Glomerular visceral epithelial cell (primary cell): ENCODE data around the gene CBX5.
"Not testable (repeated sequence)": the region's sequence is repeated elsewhere in the genome, so short reads cannot be mapped to it uniquely, and the experiment has no call there.

ENCODE experiments used
- DNase-seq: peaks from one replicate; pipeline ENCODE4 v3.0.0-alpha.2; 2016; ENCODE audit errors: extremely low spot score

Gene CBX5

GRCh38 chr12:54294152-54294952 lies 14.4 kb upstream of the CBX5 start:
- no peak for DNase-seq

- DNase-seq = no peak
Observed at GRCh38 chr12:54292931-54293241, 13.0 kb upstream of the CBX5 start.

DNA sequence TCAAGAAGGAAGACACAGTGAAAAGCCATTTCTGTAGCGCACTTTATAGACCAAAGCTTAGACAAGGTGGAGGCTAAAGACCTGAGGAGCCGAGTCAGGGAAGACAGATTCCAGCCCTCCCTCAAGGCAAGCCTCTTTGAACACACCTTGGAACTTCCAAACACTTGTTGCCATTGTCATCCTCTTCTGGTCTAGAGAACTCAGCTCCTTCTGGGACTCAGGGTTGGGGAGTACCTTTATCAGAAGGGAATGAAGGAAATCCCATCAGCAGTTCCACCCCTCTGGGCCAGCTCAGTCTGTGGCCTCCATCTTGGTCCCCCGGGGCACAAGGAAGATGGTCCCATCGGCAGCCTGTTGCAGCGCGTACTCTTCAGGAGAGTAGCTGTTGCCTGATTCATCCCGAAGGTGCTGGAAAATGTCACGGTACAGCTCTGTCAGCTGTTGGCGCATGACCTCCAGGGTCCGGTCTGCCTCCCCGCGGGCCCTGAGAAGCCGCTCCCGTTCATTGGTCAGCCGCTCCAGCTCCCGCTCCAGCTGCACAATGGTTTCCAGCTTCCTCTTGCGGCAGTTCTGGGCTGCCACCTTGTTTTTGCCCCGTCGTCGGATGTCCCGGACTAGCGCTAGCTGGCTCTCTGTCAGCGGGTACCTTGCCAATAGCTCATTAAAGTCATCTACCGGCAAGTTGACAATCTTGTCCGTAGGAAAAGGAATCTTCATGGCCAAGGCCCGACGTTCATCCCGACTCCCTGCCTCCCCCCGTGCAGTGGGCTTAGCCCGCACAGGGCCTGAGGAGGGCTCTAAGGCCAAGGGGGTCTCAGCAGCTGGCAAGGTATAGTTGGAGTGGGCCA lies 12.4 kb upstream of the CBX5 start:
- DNase-seq = no peak

GRCh38 chr12:54287261-54288157 lies 7.6 kb upstream of the CBX5 start:
- DNase-seq = no peak

DNA sequence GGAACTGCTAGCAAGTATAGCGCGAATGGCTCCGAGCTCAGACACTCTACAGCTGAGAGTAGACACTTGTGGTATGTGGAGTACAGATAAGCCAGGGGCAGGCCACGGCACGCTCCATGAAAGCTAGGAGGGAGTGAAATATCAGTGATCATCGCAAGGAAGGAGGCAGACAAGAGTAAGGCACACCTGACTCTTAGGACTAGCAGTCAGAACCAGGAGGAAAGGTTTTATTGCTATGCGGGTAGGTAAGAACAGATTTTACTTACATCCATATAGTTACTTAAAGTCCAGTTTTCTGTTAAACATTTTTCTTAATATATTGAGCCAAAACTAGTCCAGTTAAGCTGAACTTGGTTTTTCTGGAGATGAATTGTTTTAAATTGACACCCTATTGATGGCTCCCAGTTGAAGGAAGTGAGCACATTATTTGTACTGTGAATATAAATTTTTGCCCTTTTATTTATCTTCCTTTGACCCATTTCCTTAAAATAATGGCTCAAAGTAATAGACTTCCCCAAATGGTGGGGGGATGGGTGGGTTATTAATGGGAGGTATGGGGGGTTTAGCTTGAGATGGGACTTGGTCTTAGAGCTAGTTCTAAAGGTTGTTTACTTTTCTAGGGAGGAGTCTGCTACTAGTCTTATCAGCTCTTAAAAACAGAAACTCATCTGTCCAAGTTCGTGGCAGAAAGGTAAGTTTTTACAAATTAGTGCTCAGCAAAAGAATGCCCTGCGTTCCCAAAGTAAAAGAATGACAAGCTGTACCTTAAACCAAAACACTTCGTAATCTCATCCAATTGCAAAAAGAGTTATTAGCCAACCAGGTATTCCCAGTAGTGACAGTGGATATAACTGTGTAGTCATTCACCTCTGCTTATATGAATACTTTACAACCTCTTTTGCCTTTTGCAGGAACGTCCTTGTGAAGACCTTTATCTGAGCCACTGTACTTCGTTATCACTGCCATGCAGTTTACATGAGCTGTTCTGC lies 6.4 kb upstream of the CBX5 start:
- DNase-seq = no peak

DNA sequence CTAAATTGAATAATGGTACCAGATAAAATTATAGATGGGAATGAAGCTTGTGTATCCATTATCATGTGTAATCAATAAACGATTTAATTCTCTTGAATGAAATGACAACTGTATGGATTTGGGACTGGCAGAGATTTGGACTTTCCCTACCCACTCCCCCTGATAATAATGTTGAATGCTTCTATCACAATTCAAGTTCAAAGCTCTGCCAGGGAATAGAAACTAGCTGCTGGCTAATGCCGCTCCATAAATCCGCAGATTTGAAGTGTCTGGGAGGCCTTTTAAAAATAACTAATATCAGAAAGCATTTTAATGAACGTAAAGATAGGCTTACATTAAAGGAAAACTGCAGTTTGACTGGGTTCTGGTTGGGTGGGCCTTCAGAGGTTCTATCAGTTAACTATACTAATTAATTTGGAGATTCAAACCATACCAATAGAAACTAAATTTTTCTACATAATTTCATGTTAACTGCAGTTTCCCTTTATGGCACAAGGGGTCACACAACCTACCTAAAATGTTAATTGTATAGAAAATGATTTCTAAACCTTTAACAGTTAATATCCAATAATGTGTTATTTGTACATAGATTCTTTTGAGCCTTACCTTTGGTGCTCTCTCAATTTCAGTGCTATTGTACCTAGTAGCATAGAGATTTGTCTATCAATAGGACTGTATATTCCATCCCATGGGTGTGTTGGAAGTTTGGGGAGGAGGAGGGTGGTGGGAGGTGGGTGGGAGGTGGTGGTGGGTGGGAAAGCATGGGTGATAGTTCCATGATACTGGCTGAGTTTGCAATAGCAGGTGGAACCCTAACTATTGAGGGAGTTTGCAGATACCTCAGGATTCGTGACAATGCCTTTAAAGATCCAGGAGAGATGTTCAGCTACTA lies 5.5 kb upstream of the CBX5 start:
- no peak for DNase-seq

GRCh38 chr12:54284070-54284780 lies 4.3 kb upstream of the CBX5 start:
- DNase-seq = not testable (repeated sequence)

GRCh38 chr12:54282949-54283593 lies 3.1 kb upstream of the CBX5 start:
- DNase-seq = no peak

DNA sequence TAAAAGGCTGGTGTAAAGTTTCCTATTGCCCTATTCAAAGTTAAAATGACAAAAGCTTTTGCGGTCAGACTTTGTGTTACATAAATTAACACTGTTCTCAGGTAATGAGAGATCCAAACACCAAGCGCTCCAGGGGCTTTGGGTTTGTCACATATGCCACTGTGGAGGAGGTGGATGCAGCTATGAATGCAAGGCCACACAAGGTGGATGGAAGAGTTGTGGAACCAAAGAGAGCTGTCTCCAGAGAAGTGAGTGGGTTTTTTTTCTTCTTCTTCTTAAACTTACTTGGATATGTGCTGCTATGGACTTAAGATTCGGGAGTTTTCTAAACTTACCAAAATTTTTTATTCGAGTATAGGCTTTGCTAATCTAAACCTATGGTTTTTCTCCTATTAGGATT lies 1.8 kb upstream of the CBX5 start:
- DNase-seq = not testable (repeated sequence)

DNA sequence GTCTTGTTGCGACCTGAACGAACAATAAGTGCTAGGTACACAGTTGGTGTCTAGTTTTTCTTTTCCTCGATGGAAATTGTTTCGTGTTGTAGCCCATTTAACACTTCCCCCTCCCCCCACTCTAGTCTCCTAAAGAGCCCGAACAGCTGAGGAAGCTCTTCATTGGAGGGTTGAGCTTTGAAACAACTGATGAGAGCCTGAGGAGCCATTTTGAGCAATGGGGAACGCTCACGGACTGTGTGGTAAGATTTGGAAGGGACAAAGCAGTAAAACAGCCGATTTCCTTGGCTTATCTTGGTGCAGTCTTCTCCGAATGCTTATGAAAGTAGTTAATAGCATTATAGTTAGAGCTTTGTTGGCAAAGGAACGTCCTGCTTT lies 1.3 kb upstream of the CBX5 start:
- not testable (repeated sequence) for DNase-seq

- DNase-seq = peak; percentile 99
Observed at GRCh38 chr12:54280468-54281260, 742 bp upstream of the CBX5 start, which contains the start of gene HNRNPA1. Gene HNRNPA1, plus strand, starts transcription at chr12:54280726. Its CDS starts 82 bp downstream, at chr12:54280808.

DNA sequence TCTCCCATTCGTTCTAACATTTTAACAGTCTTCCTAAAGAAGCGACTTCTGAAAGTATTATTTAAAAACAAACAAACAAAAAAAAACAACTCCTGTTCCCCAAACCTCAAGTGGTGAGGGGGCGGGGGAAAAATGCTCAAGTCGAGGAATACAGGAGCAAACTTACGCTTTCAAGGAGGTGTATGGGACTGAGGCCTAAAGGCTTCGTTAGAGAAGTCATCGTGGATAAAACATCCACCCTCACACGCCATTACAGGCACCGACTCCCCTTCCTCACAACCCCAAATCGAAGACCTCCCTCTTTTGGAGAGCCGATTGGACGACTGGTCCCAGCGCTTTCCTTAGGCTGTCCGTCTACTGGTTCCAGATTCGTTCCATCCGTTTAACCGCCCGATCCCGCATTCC lies 693 bp downstream of the CBX5 start:
- no peak for DNase-seq

GRCh38 chr12:54277823-54278276 lies 2.1 kb downstream of the CBX5 start:
- peak; percentile 53 for DNase-seq

- no peak for DNase-seq
Observed at GRCh38 chr12:54276368-54276767, 3.6 kb downstream of the CBX5 start.

GRCh38 chr12:54273981-54274380 lies 5.9 kb downstream of the CBX5 start:
- DNase-seq = no peak

- DNase-seq = no peak
Observed at GRCh38 chr12:54272214-54272613, 7.7 kb downstream of the CBX5 start.

GRCh38 chr12:54270345-54270744 lies 9.6 kb downstream of the CBX5 start:
- no peak for DNase-seq

DNA sequence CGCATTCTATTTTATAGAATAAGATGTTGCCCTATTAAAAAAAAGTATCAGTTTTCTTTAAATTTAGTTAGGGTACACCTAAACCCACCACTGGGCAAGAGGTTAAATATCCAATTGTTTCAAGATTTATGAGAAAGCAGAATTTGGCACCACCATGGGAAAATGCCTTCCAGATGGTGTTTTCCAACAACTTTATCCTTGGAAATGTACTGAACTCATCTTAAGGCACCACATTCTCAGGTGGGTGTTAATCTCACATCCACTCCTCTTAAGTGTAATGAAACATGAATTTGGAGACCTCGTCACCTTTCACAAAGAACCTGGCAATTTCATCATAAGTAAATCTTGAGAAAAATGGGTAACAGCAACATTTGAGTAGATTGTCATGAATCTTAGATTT lies 13.1 kb downstream of the CBX5 start:
- DNase-seq = no peak
